Natural killer cell (primary cell): ENCODE data around the gene VWA8. TPM values are rescaled to one million over a fixed set of nuclear protein-coding genes. Genes with fewer than 3 reads are reported as not detected.

ENCODE experiments used
- ATAC-seq, 3 donors: fragments of 150-1000 bp in 2 of 3; fragments of 200-7000 bp in 1 of 3; cut with Tn5 transposase; 1 replicate in 1 of 3; 2 replicates in 2 of 3; pipeline ENCODE4 v1.10.0; 2021; ENCODE audit warnings: mild to moderate bottlenecking in 2 of 3, moderate library complexity in 2 of 3
- DNase-seq, 2 donors: peaks; one replicate each; pipeline versions ENCODE4 v3.0.0 to v3.0.0-alpha.2; 2013 to 2021; ENCODE audit warnings: mixed read lengths in 1 of 2
- H3K27ac ChIP-seq: one replicate; pipeline ENCODE4 v1.5.1; 2013; ENCODE audit warnings: mild to moderate bottlenecking, low read length
- H3K27me3 ChIP-seq: one replicate; pipeline ENCODE4 v1.6.1; 2013; ENCODE audit warnings: low read length; ENCODE audit not compliant: control insufficient read depth, insufficient read depth
- H3K36me3 ChIP-seq: one replicate; pipeline ENCODE4 v1.6.1; 2013; ENCODE audit warnings: low read length; ENCODE audit not compliant: control insufficient read depth, insufficient read depth
- H3K4me1 ChIP-seq: one replicate; pipeline ENCODE4 v1.6.1; 2013; ENCODE audit warnings: low read length; ENCODE audit not compliant: control insufficient read depth, insufficient read depth
- H3K4me3 ChIP-seq: one replicate; pipeline ENCODE4 v1.5.1; 2013; ENCODE audit warnings: low read length
- H3K9me3 ChIP-seq: one replicate; pipeline ENCODE4 v1.6.1; 2013; ENCODE audit warnings: low read length; ENCODE audit not compliant: control insufficient read depth, insufficient read depth
- H3K27ac Mint-ChIP-seq, 2 donors: one replicate each; pipeline ENCODE4 v1.8.0; 2022; ENCODE audit warnings: mild to moderate bottlenecking in 2 of 2, mixed read lengths in 2 of 2, moderate library complexity in 1 of 2
- H3K27me3 Mint-ChIP-seq, 2 donors: one replicate each; pipeline ENCODE4 v1.8.0; 2022; ENCODE audit warnings: low read depth in 2 of 2, mixed read lengths in 2 of 2
- H3K36me3 Mint-ChIP-seq: one replicate; pipeline ENCODE4 v1.8.0; 2022; ENCODE audit warnings: mixed read lengths
- H3K4me1 Mint-ChIP-seq, 2 donors: one replicate each; pipeline ENCODE4 v1.8.0; 2022; ENCODE audit warnings: mixed read lengths in 2 of 2
- H3K4me3 Mint-ChIP-seq: one replicate; pipeline ENCODE4 v1.8.0; 2022; ENCODE audit warnings: mild to moderate bottlenecking, moderate library complexity, mixed read lengths
- H3K9me3 Mint-ChIP-seq, 2 donors: one replicate each; pipeline ENCODE4 v1.8.0; 2022; ENCODE audit warnings: mixed read lengths in 2 of 2
- CTCF ChIP-seq: fragments of 200-600 bp; IDR thresholded peaks from one replicate; pipeline ENCODE4 v1.8.0; 2022; ENCODE audit warnings: antibody characterized with exemption
- WGBS: methylation state at CpG from one replicate; pipeline ENCODE4 v1.1.7; 2013; ENCODE audit warnings: missing lambda C conversion rate; ENCODE audit not compliant: insufficient coverage; 5-methylcytosine and 5-hydroxymethylcytosine counted together
- intact Hi-C: fragments of 100-400 bp; cut with micrococcal nuclease; formaldehyde crosslinking; loops from one replicate; pipeline ENCODE4 v1.14.2; 2022
- total RNA-seq, 4 donors: library from RNA; stranded (reverse); fragments of 120-200 nt in 1 of 4; gene quantifications; one replicate each; pipeline versions ENCODE4 v1.2.3 to v1.2.4, GENCODE V29; 2013 to 2022

Gene VWA8
- total RNA-seq, 3 donors from 2014 or later (not counting 1 experiment from before 2014, with no cell fraction given): 21.9 to 27.5 (median 22.6) TPM

DNA sequence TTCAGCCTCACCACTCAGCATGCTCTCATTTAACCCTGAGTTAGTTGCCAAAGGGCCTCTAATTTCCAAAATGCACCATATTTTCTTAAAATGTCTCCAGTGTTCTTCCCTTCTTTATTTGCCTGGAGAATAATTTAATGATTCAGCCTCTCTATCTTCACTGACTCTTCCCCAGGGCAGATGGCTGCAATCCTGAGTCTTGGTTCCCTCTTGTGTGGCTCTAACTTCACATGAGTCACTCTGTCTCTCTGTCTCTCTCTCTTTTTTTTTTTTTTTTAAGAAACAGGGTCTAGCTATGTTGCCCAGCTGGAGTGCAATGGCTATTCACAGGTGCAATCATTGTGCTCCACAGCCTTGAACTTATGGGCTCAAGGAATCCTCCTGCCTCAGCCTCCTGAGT lies 251.4 kb downstream of the VWA8 start:
- H3K27me3 ChIP-seq: no peaks in the 10 kb centered on the region
- H3K27ac ChIP-seq: no peak overlapping the region
- intact Hi-C loops: no loop called here
- H3K27me3 Mint-ChIP-seq: no peaks in the 10 kb centered on the region
- H3K9me3 ChIP-seq: no peaks in the 10 kb centered on the region
- no peaks in the 10 kb centered on the region for H3K9me3 Mint-ChIP-seq
- no peaks in the 10 kb centered on the region for H3K4me1 ChIP-seq
- no peak for DNase-seq
- no peak for ATAC-seq
- H3K36me3 Mint-ChIP-seq: peaks cover 7% of the 10 kb centered on the region
- no peak overlapping the region for H3K27ac Mint-ChIP-seq
- TF ChIP-seq CTCF: no peak
- H3K36me3 ChIP-seq: peaks cover 2% of the 10 kb centered on the region
- H3K4me1 Mint-ChIP-seq: no peaks in the 10 kb centered on the region
- no peak overlapping the region for H3K4me3 Mint-ChIP-seq
- H3K4me3 ChIP-seq: no peak overlapping the region

DNA sequence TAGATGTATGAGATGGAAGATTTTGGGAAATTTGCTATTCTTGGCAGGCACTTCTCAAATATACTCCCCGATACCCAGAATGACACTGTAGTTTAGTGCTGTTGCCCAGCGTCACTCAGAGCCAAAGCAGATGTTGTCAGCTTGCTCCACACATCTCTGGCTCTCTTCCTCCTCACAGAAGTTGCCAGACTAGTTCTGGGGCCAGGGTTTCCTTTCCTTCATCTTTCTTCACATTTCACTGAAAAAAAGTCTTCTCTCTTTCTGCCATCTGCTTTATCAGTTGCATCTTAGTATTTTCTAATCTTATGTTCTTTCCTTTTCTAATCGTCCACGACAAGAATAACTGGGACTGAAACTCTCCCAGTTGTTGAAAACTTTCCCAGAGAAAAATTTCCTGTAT lies 252.2 kb downstream of the VWA8 start:
- H3K27ac ChIP-seq: no peak overlapping the region
- Mint-ChIP-seq H3K9me3 (no peaks in the 10 kb centered on the region), H3K4me3 (no peak overlapping the region), H3K36me3 (peaks cover 7% of the 10 kb centered on the region), H3K27ac (no peak overlapping the region), H3K27me3 (no peaks in the 10 kb centered on the region), H3K4me1 (no peaks in the 10 kb centered on the region)
- no peaks in the 10 kb centered on the region for H3K9me3 ChIP-seq
- H3K4me3 ChIP-seq: no peak overlapping the region
- WGBS: 90% methylated on average over 4 of the region's 4 CpGs
- H3K27me3 ChIP-seq: no peaks in the 10 kb centered on the region
- TF ChIP-seq CTCF: no peak
- ATAC-seq: no peak
- H3K4me1 ChIP-seq: no peaks in the 10 kb centered on the region
- intact Hi-C loops: no loop called here
- DNase-seq: no peak
- H3K36me3 ChIP-seq: peaks cover 2% of the 10 kb centered on the region

DNA sequence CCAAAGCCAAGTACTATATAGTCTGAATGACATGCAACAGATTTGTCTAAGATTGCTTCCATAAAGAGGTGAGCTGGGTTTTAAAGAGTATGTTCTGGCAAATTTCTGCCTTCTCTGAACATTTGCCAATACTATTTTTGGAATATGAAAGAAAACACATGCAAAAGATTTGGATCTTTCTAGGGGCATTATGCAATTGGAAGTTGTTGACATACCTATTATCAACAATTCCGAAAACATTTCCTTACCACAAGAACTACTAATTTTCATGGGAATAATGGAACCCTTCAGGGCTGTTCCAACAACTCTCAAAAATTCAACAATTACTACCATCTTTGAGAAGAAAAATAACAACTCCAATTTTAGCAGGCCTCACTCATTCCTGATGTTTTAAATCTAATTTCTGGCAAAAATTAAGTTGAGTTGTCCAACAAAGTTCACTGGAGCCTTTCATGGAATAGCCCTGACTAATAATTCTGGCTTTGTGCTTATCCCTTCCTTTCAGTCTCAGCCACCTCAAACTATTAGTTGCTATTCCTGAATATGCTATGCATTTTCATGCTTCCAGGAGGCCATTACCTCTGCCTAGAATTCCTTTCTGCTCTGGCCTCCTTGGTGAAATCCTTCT lies 253.6 kb downstream of the VWA8 start:
- Histone ChIP-seq H3K27me3 (no peaks in the 10 kb centered on the region), H3K4me1 (no peaks in the 10 kb centered on the region), H3K9me3 (no peaks in the 10 kb centered on the region), H3K36me3 (peaks cover 2% of the 10 kb centered on the region), H3K4me3 (no peak overlapping the region), H3K27ac (no peak overlapping the region)
- no peak for TF ChIP-seq CTCF
- intact Hi-C loops: no loop called here
- Mint-ChIP-seq H3K27ac (no peak overlapping the region), H3K9me3 (no peaks in the 10 kb centered on the region), H3K4me3 (no peak overlapping the region), H3K27me3 (no peaks in the 10 kb centered on the region), H3K4me1 (no peaks in the 10 kb centered on the region), H3K36me3 (peaks cover 7% of the 10 kb centered on the region)
- DNase-seq (no peak), ATAC-seq (no peak)
- 100% methylated on average over 1 of the region's 1 CpG for WGBS

GRCh38 chr13:41706152-41706551 lies 254.8 kb downstream of the VWA8 start:
- no peaks in the 10 kb centered on the region for H3K9me3 Mint-ChIP-seq
- no peak overlapping the region for H3K4me3 ChIP-seq
- peaks cover 7% of the 10 kb centered on the region for H3K36me3 Mint-ChIP-seq

More at GRCh38 chr13:41706152-41706551, 254.8 kb downstream of the VWA8 start:
- no peaks in the 10 kb centered on the region for H3K9me3 ChIP-seq
- Mint-ChIP-seq H3K27me3 (no peaks in the 10 kb centered on the region), H3K27ac (no peak overlapping the region), H3K4me3 (no peak overlapping the region), H3K4me1 (no peaks in the 10 kb centered on the region)
- no peaks in the 10 kb centered on the region for H3K4me1 ChIP-seq
- no peak for ATAC-seq
- no peaks in the 10 kb centered on the region for H3K27me3 ChIP-seq
- intact Hi-C loops: no loop called here
- TF ChIP-seq CTCF: no peak
- no peak overlapping the region for H3K27ac ChIP-seq
- peaks cover 2% of the 10 kb centered on the region for H3K36me3 ChIP-seq
- no peak for DNase-seq
- no CpG with 5 or more reads among the region's 1 CpG for WGBS
